Stimulated activated CD4-positive, alpha-beta T cell treated with anti-CD3 and anti-CD28 coated beads, Interleukin-2, amount 100 ng/mL, for 4 hours (primary cell): ENCODE results near the gene ACOX3.

Experiments used
- DNase-seq: peaks from one replicate; pipeline ENCODE4 v3.0.0-alpha.2; 2020; ENCODE audit warnings: low read depth

The ACOX3 gene

DNA sequence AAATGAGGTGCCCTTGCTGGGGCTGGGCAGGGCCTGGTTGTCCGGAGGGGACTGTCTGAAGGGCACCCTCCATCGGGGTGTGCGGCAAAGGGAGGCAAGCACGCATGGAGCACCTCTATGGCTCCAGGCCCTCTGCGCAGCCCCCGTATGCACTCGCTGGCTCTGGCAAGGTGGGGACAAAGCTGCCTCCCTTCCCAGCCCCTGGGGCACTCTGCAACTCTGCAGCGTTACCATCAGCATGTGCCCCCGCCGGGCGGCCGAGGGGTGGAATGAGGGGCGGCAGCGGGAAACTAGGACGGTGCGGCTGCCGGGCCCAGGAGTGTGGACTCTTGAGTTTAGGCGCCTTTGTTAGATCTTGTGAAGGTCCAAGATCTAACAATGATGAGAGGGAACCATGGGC is 26.5 kb upstream of the ACOX3 start:
- no peak for DNase-seq

DNA sequence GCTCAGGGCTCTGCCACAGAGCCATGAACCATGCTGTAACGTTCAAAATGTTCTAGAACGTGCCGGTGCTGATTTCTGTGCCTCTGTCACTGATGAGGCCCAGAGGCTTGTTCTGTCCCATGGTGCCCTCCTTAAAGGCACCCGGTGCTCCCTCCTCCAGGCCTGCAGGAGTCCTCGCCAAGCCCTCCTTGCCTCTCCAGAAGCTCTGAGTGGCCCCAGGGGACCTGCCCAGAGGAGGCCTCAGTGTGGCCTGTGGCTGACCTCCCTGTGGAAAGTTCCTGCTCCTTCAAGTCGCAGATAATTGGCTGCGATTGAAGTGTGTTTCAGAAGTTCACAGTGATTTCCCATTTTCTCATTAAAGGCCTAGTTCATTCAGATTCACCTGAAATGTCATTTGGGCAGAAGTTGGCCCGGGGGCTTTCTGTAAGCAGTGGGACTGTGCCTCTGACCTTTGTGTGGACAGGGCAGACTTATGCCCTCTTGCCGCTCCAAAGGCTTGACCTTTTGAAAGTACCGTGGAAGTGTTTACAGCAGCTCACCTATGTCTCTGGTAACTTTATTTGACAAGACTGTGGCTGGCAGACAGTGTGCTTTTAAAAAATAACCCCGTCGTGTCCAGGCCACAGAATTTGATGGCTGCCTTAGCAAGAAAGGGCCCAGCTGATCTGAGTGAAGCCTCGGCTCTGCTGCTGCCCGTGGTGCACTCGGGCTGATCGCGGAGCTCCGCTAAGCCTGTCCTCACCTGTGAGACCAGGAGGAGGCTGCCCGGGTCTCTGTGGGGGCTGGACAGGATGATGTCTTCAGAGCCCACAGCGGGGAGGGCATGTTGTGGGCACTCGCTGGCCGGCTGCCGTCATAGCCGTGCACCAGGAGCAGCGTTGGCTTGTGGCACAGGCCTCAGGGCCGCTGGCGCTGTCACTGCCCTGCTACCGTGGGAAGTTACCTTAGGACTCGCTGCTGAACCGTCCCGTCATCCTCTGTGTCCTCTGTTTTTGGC is 25.4 kb upstream of the ACOX3 start:
- DNase-seq: no peak

DNA sequence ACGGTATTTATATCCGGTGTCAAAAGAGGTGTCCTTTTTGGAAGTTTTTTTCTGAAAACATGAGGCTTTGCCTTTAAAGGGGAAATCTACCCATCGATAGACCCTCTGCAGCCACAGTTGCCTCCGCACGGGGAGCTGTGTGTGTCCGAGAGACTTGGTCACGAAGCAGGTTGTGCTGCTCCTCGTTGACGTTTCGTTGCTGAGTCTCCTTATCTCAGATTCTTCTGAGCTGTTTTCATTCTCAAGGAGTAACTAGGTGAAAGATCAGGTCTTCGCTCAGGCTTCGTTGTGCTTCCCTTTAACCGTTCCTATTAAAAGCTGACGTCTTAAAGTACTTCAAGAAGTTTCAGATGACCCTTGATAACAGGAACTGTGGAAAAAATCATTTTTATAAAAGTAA is 23.9 kb upstream of the ACOX3 start:
- no peak for DNase-seq

DNA sequence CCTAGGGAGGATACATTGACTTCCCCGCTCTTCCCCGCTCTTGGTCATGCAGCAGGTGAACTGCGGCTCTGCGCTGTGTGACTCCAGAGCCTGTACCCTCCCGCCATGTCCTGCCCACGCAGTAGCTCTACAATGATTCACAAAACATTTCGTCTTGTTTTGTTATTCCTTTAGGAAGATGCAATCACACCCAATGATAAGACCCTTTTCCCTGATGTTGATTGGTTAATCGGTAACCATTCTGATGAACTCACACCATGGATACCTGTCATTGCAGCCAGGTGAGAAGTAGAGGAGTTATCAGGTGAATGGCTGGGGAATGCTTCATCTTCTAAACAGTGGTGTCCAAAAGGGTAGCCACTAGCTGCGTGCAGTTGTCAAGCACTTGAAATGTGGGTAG is 23.3 kb upstream of the ACOX3 start:
- no peak for DNase-seq

DNA sequence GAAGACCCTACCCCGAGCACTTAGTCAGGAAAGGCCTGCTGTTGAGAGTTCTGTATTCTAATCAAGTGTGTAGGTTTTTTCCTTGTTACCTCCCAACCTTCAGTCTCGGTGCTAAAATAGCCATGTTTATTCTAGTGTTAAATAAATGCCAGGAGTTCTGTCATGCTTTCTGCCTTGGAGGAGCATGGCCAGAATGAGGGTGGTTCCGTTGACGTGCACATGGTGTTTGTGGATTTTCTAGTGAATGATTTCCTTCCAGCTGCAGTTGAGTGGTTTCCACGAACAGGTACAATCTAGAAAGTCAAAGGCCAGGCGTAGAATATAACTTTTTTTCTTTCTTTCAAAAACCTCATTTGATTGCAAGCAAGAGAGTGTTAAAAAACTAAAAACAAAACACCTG is 21.1 kb upstream of the ACOX3 start:
- no peak for DNase-seq

DNA sequence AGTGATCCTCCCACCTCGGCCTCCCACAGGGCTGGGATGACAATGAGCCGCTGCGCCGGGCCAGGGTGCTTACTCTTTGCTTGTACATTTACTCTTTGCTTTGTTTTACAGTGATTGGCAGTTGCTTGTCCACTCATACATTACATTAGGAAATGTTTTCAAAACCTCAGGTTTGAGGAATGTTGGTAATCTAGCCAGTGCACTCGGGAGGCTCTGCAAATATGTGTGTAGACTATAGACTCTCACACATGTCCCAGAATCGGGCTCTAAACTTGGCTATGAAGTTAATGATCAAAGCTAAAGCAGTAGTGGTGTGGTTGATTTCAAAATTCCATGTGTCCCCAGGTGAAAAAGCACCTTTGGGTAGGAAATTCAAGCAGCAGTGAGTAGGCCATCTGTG is 20.6 kb upstream of the ACOX3 start:
- DNase-seq: no peak

DNA sequence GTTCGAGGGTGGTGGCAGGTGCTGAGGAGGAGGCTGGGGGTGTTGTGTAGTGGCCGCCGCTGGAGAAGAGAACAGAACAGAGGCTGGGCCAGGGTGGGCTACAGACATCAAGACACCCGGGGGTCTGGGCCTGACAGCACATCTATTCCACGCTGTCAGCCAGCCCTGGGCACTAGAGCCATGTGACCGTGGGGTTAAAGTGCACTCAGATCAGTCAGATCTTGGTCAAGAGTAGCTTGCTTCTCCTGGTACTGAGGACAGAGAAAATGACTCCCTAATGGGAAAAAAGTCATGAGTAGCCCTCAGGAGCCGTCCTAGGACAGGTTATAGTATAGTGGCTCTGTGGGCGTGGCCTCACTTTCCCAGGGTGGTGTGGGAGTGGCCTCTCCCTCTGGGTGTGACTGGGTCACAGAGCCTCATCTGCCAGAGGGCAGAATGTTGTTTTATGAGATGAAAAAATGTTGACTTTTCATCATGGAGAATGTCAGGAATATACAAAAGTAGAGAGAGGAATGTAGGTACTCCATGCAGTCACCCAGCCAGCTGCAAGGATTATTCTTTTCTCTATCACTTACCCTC is 19.4 kb upstream of the ACOX3 start:
- DNase-seq: no peak

DNA sequence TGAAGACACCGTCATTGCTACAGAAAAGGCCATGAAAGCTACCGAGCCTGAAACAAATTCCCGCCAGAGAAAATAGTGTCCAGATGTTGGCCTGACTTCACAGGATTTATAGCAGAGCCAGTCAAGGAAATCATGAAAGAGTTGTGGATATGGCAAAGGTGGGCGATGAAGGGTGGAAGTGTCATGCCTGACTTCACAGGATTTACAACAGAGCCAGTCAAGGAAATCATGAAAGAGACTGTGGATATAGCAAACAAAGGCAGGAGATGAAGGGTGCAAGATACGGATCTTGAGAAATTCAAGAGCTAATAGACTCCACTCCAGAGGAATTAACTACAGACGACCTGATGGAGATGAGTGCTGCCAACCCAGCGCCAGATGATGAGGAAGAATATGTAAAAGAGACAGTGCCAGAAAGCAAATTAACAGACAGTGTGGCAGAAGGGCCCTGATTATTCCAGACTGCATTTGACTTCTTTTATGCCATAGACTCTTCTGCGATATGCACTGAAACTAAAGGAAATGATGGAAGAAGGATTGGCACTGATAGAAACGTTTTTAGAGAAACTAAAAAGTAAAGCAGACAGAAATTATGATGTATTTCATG is 17.2 kb upstream of the ACOX3 start:
- DNase-seq: no peak

DNA sequence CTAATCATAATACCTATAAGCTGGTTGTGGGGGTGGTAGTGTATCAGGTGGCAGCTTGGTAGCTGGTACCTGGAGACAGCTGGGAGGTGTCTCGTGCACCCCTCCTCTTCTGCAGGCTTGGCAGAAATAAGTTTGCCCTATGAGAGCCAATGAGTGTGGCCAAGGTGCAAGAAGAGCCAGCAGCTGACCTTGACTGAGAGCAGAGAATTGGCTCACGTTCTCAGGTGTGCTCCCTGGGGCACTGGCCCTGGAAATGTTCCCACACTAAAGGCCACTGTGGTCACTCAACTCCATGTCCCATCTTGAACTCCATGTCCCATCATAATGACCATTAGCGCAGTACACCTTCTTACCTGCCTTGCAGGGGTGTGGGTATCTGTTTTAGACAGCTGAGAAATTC is 13.4 kb upstream of the ACOX3 start:
- no peak for DNase-seq

DNA sequence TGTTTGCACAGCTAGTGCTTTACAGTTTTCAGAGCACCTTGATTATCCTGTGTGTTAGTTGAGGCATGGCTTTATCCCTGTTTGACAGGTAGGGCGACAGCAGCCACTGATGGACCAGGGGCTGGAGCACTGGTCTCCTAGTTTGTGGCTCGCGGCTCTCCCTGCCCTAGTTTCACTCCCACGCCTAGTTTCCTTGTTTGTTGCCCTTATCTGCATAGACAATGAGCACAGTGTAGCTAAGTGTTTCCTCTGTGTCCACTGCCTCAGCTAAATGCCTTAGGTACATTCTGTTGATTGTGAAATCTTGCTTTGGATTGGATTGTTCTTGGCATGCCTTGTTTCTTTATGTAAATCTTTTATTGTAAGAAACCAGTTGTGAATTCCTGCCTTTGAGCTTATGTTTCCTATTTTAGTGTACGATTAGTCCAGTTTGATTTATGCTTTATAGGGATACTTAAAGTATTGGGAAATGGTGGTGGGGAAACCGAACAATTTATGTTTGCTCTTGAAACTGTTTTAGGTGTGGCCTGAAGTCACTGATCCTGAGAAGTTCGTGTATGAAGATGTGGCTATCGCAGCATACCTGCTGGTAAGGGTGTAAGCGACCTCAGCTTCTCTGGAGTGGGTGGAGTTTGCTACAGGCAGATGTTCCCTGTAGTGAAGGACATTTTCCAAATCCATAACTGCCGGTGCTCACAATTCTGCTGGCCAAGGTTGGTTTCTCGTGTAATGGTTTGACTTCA is 11.1 kb upstream of the ACOX3 start:
- DNase-seq: no peak

DNA sequence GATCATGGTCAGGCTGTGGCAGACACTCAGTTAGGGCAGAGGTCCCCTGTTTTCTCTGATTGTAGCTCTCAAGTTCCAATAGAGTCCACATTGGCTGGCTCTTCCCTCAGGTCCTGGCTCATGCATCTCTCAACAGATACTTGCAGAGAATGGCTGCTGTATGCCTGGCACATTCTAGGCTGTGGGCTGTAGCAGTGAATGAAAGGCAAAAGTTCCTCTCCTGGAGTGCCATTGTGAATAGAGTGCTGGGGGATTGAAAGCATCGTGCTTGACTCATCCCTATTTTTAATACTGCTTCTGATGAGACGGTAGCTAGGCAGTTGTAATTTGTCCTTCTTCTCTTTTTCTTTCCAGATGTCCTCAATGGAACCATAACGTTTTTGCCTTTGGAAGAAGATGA is 5.6 kb upstream of the ACOX3 start:
- DNase-seq: no peak

DNA sequence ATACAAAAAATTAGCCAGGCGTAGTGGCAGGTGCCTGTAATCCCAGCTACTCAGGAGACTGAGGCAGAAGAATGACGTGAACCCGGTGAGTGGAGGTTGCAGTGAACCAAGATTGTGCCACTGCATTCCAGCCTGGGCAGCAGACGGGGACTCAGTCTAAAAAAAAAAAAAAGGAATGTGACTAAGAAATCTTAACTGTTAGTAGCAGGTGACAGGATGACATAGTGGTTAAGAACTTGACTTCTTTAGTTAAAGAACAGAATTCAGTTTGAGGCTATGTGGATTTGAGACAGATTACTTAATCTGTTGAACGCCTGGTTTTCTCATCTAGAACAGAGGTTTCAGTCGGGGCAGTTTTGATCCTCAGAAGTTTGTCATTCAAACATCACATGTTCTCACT is 3.3 kb upstream of the ACOX3 start:
- no peak for DNase-seq

DNA sequence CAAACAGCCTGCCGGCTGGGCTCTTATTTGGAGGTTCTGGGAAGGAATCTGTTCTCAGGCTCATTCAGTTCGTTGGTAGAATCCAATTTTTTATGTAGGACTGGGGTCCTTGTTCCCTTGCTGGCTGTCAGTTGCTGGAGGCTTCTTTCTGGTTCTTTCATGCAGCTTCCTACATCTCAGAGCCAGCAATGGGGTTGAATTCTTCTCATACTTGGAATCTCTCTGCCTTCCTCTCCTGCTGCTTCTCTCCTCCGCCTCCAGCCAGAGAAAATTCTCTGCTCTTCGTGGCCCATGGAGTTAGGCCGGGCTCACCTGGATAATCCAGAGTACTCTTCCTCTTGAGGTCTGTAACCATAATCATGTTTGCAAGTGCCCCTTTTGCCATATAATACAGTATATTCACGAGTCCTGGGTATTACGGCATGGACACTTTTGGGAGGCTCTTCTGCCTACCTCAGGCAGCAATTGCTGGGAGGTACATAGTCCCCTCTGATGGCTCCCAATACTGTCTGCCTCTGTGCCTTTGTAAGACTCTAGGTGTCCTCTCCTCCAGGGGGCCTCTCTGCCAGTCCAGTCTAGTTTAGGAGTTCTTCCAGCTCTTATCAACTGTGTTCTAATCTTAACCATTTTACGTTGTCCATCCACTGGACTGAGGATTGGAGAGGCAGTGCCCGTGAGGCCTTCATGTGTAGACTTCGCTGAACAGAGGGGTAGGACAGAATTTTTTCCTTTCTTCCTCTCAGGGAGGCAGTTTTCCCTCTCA is 2.3 kb upstream of the ACOX3 start:
- DNase-seq: no peak

DNA sequence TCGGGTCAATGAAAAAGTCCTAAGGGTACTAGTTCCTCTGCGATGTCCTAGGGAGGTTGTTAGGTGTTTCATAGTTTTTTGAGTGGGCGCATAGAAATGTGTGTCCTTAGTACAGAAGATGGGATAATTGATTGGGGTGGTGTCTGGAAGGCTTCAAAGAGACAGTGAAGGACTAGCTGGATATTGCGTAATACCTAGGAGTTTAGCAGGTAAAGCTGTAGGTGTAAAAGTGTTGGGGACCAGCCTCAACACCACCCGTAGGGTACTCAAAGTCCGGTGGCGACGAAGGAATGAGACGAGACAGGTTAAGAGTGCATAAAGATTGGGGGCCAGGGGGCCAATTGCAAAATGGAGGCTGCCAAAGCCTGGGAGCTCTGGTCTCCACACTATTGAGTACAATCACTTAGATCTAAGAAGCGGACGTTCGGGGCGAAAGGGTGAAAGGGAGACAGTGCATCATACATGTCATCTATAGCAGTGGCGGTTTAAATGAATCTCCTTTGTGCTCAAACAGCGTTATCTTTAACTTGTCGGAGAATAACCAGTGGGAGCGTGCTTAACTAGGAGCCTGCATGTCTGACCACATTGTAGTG is 1.1 kb upstream of the ACOX3 start:
- DNase-seq: no peak

DNA sequence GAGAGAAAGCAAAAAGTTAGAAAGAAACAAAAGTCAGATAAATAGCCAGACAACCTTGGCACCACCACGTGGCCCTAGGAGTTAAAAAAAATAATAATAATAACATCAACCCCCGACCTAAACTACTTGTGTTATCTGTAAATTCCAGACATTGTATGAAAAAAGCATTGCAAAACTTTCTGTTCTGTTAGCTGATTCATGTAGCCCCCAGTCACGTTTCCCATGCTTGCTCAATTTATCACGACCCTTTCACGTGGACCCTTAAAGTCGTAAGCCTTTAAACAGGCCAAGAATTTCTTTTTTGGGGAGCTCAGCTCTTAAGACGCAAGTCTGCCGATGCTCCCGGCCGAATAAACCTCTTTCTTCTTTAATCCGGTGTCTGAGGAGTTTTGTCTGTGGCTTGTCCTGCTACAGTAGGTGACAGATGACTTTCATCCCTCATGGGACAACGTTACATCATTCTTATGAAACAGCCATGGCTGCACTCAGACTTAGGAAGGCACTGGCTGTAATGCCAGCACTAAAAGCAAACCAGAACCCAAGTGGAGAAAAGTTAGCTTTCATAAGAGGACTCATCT is 520 bp downstream of the ACOX3 start:
- DNase-seq: no peak

DNA sequence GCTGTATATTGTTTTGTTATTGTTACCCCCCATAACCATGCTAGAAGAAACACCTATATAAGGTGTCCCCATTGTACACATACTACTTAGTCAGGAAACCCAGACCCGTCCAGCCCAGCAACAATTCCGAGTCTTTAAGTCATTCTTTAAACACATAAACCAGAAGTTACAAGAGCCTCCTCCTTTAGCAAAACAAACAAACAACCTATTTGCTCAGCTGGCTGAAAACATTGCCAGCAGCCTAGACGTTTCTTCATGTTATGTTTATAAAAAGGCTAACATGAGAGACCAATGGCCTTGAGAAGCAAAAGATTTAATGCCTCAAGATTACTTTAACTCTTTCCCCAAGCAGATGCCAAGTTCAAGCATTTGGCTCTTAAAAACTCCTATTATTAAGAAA is 1.4 kb downstream of the ACOX3 start:
- DNase-seq: no peak

DNA sequence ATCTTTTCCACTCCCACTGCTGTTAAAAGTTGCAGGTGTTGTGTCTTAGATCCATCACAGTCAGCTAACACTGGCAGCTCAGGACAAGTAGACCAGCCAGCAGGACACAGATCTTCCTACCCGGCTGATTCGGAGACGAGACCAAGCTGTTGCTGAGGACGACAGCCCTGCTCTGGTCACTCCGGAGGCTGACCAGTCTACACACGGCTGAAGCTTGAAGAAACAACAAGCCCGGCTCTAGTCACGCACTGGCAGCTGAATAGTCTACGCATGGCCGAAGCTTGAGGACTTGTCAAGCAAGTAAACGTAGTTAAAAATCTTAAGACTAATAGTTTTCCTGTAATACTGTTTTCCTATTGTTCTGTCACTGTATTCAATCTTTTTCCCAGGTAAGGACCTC is 1.8 kb downstream of the ACOX3 start:
- no peak for DNase-seq

DNA sequence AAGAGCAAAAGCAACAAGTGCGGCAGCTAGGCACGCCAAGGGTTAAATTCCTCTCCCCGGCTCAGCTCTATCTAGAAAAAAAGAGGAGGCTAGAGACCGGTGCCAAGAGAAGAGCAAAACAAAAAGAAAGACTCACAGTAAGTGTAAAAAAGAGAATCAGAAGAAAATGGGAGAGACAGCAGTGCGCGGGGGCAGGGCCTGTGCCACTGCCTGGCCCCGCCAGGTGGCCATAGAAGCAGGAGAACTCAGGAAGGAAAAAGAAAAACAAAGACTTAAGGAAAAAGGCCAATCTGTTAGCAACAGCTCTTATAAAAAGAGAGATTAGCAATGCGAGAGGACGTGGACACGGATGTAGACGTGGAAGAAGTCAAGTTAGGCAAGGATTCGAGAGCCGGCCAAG is 3.2 kb downstream of the ACOX3 start:
- no peak for DNase-seq

DNA sequence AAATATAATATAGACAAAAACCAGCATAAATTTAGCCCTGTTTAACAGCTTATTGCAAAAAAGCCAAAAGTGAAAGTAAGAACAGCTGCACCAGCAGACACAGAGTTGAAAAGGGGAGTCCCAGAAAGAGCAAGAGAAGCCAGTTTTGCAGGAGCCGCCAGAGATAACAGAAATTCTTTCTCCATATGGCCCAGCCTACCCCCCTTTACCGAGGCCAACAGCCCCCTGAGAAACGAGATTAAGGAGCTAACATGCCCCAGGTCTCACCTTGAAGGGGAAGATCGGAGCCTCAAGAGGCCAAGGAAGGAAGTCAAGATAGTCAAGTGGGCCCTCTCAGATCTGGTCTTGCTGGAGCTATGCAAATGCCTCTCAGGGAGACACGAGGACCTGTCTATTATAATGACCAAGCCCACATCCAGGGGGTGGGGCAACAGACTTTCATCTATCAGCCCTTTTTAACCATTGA is 4.8 kb downstream of the ACOX3 start:
- no peak for DNase-seq

DNA sequence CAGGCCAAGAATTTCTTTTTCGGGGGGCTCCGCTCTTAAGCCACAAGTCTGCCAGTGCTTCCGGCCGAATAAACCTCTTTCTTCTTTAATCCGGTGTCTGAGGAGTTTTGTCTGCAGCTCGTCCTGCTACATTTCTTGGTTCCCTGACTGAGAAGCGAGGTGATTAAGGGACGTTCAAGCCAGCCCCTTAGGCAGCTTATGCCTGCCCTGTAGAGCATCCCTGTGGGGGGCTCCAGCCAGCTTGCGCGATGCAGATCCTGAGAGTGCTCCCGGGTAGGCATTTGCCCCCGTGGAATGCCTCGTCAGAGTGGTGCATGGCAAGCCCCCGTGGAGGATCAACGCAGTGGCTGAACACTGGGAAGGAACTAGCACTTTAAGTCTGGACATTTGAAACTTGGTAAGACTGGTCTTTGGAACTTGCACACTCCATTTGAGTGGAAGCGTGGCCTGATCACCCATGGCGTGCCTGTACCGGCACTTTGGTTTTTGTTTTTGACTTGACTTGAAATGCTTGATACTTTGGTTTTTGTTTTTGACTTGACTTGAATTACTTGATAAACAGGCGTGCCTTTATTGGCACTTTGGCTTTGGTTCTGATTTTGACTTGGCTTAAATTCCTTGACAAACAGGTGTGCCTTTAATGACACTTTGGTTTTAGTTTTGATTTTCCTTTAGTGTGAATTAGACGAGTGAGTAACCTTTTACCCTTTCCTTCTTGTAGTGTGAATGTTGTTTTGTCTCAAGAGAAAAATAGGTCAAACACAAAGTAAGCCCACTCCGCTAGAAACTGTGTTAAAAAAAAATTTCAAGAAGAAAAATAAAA is 6.1 kb downstream of the ACOX3 start:
- DNase-seq: no peak
